ENCODE data around the gene PNPLA6.
"Not testable (repeated sequence)": the region's sequence is repeated elsewhere in the genome, so short reads cannot be mapped to it uniquely, and the experiment has no call there.

PNPLA6 gene

DNA sequence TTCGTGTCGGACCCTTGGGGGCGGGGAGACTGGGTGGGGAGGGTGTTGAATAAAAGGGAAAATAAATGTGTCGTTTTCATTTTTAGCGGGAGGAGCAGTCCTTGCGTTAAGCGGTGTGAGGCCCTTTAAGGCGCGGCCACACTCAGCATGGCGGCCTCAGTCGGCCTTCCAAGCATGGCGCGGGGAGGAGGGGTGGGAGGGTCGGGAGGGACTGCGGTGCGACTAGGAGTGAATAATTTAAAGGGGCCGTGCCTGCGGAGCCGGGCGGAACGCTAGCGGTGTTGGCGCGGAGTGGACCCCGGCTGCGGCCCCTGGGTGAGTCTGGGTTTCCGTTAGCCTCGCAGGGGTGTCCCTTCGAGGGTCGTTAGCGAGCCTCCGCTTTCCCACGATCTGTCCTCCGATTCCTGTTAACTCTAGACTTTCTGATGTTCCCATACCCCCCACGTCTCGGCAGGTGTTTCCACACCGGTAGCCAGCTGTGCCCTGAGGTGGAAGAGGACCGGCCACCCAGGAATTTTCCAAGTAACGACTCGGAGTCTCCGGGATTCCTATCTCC, 1.5 kb upstream of the PNPLA6 start:
- peak; percentile 76 for DNase-seq

DNA sequence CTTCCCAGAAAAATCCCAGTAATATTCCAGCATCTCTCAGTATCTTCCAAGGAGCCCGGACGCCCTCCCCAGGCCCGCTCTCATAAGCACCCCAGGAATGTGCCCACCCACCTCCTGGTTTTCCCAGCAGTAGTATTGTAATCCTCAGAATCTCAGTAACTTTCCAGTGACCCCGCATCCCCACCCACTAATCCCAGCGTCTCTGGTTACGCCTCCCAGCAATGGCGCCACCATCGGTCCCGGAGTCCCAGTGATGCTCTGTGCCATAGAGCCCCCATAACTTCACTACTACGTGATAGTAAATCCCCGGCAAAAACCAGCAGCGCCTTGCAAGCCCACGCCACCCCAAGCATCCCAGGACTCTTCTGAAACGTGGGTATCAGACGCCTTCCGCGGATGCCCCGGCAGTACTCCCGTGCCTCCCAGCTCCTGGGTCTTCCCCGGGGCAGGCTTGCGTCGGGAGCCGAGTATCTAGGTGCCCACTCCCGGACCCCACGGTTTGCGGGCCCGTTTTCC, 928 bp upstream of the PNPLA6 start:
- DNase-seq: peak; percentile 85

DNA sequence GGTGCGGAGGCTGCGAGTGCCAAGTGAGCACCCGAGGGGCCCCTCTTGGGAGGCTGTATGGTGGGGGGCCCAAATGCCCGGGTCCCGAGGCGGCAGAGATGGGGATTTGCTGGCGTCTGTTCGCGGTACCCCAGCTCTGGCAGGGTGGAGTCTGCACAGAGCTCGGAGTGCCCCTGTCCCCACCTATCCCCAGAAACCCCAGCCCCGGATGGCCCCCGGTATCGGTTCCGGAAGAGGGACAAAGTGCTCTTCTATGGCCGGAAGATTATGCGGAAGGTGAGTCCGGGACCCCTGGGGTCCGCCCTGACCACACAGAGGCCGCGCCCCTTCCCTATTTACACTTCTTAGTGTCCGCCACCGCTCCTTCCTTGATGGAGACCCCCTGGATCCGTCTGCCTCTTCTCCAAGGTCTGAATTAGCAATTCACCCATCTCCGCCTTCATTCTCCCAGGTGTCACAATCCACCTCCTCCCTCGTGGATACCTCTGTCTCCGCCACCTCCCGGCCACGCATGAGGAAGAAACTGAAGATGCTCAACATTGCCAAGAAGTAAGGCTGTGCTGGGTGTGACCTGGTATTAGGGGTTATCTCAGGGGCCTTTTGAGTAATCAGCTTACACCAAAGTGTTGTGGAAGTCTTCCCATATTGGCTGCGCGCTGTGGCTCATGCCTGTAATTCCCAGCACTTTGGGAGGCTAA, 630 bp downstream of the PNPLA6 start:
- DNase-seq: no peak

DNA sequence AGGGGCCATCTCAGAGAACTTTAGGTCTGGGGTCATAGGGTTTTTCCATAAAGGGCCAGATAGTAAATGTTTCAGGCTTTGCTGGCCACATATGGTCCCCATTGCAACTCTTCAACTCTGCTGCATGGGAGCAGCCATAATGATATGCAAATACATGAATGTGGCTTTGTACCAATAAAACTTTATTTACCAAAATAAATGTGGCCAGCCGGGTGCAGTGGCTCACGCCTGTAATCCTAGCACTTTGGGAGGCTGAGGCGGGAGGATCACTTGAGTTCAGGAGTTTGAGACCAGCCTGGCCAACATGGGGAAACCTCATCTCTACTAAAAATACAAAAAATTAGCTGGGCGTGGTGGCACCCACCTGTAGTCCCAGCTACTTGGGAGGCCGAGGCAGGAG, 3.5 kb downstream of the PNPLA6 start:
- DNase-seq: not testable (repeated sequence)

DNA sequence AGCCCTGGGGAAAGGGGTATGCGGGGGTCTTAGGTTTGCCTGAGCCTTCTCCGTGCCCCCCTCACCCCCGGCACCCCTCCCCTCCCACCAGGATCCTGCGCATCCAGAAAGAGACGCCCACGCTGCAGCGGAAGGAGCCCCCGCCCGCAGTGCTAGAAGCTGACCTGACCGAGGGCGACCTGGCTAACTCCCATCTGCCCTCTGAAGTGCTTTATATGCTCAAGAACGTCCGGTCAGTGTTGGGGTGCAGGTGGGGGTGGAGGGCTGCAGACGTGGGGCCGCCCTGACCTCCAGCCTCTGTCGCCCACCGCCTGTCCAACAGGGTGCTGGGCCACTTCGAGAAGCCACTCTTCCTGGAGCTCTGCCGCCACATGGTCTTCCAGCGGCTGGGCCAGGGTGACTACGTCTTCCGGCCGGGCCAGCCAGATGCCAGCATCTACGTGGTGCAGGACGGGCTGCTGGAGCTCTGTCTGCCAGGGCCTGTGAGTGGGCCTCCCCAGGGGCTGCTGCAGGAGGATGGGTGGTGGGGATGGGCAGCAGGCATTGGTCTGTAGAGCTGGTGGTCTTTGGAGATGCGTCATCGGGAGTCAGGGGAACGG, 4.4 kb downstream of the PNPLA6 start:
- no peak for DNase-seq

DNA sequence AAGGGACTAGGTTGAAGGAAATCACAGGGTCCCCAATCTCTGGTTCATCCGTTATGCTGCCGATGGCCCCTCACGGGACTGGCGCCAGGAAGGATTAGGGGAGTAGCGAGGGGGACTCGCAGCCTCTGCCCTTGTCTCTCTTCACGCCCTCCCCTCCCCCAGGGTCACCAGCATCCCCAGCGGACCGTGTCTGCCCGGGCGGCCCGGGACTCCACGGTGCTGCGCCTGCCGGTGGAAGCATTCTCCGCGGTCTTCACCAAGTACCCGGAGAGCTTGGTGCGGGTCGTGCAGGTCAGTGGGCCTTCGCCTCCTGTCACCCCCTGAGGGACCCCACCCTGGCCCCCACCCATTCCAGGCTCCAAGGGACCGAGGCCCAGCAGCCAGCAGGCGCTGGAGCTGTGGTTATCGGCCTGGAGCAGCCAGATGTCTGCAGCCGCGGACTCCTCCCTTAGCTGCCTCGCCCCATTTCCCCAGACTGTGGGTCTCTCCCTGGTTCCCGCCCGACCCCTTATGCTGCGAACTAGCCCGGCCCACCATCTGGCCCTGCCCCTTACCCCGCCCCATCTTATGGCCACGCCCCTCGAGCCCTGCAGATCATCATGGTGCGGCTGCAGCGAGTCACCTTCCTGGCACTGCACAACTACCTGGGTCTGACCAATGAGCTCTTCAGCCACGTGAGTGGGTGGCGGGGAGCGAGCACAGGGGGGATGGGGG, 5.4 kb downstream of the PNPLA6 start:
- DNase-seq: peak; percentile 11

DNA sequence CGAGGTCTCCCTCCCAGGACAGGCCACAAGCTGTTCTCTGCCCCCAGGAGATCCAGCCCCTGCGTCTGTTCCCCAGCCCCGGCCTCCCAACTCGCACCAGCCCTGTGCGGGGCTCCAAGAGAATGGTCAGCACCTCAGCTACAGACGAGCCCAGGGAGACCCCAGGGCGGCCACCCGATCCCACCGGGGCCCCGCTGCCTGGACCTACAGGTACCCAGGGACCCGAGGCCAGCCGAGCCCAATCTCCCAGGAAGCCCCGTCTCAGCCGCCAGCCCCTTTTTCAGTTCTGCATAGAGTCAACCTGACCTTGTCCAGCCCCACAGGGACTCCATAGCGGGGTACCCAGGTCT, 5.9 kb downstream of the PNPLA6 start:
- DNase-seq: no peak

DNA sequence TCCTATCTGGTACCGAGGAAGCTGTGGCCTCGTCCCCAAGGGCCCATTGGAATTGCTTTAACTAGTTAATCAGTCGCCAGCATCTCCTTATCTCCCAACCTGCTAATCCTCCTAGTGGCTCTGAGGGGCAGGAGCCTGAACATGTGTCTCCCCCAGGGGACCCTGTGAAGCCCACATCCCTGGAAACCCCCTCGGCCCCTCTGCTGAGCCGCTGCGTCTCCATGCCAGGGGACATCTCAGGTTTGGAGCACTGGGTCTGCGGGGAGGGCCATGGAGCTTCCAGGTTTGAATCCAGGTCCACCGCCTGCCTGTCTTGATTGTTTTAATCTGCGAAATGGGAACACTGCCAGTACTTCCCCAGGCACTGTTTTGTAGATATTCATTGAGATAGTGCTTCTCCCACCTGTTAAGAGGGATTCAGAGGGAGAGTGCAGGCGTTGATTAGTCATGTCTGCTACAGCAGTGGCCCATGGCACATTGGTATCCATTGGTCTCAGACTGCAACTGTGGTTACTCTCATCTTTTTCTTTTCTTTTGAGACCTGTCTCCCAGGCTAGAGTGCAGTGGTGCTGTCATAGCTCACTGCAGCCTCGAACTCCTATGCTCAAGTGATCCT, 6.4 kb downstream of the PNPLA6 start:
- no peak for DNase-seq

DNA sequence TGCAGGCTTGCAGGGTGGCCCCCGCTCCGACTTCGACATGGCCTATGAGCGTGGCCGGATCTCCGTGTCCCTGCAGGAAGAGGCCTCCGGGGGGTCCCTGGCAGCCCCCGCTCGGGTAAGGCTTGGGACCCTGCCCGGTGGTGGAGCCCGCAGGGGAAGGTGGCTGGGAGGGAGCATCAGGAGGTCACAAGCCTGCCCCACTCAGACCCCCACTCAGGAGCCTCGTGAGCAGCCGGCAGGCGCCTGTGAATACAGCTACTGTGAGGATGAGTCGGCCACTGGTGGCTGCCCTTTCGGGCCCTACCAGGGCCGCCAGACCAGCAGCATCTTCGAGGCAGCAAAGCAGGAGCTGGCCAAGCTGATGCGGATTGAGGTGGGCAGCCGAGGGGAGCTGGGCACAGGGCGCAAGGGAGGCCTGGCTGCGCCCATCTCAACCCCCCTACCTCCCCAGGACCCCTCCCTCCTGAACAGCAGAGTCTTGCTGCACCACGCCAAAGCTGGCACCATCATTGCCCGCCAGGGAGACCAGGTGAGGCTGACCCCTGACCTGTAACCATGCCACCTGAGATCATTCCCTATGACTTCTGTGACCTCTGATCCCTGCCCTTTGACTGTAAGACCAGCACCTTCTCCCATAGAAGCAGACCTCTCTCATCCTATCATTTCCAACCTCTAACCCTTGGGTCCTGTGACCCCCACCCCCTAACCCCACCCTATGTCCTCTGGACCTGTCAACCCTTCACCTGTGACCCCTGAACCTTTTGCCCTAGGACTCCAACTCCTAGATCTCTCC, 7.2 kb downstream of the PNPLA6 start:
- DNase-seq: no peak

DNA sequence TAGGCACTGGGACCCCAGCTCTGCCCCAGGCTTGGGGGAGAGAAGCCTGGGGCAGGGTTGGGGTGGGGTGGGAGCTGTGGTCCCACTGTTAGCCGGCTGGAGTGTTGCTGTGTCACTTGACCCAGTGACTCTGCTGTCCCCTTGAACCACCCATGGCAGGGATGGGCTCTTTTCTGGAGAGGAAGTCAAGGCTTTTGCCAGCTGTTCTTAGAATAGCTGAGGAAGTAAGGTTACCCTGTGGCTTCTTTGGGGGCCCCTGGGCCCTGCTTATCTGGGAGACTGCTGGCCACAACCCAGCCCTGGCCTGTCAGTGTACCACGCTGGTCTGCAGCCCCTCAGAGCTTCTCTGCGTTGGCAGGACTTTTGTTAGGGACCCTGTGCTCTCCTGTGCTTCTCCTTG, 9.1 kb downstream of the PNPLA6 start:
- DNase-seq: no peak

DNA sequence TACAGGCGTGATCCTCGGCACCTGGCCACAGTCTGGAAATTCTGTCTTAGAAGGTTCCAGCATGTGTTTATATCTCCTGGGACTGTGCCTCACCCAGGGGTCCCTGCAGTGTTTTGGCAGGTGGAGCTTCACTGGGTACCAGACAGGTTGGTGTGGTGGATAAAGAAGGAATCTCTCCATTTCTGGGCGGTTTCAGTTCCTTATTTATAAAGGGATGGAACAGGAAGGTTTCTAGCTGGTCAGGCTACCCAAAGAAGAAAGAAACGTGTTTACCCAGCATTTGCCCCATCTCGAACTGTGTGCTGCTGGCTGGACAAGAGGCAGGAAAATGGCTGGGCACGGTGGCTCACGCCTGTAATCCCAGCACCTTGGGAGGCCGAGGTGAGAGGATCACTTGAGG, 9.8 kb downstream of the PNPLA6 start:
- DNase-seq: no peak

DNA sequence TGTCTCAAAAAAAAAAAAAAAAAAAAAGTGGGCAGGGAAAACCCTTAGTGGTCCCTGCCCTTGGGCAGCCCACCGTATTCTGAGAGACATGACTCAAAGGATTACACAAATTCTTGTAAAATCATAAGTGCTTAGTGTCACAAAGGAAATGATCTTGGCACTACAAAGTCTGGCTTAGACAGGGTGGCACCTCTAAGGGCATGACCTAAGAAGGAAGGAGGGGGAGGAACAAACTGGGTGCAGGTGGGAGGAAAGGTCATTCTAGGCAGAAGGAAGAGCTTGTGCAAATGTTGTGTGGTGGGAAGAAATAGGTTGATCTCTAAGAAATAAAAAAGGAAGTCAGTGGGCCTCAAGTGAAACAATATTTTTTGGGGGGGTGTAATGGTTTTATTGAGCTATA, 10.4 kb downstream of the PNPLA6 start:
- no peak for DNase-seq

DNA sequence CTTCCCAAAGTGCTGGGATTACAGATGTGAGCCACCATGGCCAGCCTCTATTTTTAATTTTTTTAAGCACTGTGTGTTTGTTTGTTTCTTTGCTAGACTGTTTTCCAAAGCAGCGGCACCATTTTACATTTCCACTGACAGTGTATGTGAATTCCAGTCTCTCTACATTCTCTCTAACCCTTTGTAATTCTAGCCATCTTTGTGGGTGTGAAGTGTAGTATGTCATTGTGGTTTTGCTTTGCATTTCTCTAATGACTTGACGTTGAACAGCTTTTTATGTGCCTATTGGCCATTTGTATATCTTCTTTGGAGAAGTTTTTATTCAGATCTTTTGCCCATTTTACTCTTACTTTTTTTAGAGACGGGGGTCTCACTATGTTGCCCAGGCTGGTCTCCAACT, 11.6 kb downstream of the PNPLA6 start:
- DNase-seq: no peak

DNA sequence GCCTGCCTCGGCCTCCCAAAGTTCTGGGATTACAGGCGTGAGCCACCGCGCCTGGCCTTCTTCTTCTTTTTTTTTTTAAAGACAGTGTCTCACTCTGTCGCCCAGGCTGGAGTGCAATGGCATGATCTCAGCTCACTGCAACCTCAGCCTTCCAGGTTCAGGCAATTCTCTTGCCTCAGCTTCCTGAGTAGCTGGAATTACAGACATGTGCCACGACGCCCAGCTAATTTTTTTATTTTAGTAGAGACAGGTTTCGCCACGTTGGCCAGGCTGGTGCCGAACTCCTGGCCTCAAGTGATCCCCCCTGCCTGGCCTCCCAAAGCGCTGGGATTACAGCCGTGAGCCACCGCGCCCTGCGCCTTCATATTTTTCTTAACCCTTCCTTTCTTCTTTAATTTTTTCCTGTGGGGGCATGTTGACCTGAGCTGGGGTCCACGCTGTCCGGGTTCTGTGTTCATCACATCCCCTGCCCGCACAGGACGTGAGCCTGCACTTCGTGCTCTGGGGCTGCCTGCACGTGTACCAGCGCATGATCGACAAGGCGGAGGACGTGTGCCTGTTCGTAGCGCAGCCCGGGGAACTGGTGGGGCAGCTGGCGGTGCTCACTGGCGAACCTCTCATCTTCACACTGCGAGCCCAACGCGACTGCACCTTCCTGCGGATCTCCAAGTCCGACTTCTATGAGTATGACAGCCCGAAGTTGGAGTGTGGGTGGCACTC, 14.1 kb downstream of the PNPLA6 start:
- no peak for DNase-seq

DNA sequence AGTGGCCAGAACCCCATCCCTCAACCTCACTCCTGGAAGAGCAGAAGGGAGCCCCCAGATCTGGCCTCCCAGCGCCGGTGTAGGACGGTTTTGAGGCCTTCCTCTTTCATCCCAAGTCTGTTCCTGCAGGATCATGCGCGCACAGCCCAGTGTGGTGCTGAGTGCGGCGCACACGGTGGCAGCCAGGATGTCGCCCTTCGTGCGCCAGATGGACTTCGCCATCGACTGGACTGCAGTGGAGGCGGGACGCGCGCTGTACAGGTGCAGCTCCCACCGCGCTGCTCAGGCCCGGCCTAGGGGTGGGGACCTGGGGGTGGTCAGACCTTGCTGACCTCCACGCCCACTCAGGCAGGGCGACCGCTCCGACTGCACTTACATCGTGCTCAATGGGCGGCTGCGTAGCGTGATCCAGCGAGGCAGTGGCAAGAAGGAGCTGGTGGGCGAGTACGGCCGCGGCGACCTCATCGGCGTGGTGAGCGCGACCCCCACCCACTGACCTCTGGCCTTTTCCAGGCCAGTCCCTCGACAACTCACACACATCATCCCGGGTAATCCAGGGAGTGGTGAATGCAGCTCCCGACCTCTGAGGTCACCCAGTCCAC, 14.8 kb downstream of the PNPLA6 start:
- DNase-seq: no peak

DNA sequence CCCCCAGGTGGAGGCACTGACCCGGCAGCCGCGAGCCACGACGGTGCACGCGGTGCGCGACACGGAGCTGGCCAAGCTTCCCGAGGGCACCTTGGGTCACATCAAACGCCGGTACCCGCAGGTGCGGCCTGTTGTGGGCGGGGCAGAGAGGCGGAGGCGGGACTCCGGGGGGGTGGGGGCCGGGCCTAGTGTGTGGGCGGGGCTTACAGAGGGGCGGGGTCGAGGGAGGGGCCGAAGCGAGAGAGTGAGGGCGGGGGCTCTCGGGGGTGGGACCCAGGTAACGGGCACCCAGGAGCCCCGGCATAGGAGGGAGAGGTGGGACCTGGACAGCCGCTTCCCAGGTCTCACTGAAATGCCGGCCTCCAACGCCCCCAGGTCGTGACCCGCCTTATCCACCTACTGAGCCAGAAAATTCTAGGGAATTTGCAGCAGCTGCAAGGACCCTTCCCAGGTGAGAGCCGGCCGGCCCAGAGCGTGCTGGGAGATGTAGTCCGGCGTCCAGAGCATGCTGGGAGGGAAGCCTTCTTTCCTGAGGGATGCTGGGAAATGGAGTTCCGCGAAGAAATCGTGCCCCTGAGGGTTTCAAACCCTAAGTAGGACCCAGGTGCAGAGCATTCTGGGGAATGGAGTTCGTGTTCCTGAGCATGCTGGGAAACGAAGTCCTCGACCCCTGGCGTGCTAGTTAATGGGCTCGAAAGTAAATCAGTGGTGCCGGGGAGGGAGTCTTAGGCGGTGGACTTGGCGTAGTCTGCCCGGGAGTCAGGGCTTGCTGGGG, 15.7 kb downstream of the PNPLA6 start:
- DNase-seq: no peak

DNA sequence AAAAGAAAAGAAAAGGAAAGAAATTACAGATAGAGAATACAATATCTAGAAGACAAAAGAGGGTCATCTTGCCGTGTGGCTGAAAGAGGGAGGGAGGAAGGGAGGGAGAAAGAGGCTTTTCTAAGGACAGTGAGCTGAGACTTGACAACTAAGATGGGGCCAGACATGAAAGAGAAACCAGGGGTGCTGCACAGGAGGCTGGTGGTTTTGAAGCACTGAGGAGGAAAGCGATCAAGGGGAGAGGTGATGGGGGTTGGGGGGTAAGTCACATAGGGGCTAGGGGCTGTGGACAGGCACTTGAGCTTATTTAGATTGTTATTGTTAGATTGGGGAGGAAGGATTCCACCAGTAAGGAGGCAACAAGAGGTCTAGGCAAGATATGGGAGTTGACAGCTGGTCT, 17.3 kb downstream of the PNPLA6 start:
- no peak for DNase-seq

DNA sequence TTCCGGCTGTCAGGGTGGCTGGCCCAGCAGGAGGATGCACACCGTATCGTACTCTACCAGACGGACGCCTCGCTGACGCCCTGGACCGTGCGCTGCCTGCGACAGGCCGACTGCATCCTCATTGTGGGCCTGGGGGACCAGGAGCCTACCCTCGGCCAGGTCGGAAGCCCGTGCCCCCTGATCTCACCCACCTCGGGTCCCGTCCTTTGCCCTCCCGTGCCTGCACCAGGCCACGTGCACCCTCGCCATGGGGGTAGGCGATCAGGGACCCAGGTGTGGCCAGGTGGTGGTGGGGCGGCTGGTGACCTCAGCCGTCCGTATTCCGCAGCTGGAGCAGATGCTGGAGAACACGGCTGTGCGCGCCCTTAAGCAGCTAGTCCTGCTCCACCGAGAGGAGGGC, 19.0 kb downstream of the PNPLA6 start:
- DNase-seq: no peak

DNA sequence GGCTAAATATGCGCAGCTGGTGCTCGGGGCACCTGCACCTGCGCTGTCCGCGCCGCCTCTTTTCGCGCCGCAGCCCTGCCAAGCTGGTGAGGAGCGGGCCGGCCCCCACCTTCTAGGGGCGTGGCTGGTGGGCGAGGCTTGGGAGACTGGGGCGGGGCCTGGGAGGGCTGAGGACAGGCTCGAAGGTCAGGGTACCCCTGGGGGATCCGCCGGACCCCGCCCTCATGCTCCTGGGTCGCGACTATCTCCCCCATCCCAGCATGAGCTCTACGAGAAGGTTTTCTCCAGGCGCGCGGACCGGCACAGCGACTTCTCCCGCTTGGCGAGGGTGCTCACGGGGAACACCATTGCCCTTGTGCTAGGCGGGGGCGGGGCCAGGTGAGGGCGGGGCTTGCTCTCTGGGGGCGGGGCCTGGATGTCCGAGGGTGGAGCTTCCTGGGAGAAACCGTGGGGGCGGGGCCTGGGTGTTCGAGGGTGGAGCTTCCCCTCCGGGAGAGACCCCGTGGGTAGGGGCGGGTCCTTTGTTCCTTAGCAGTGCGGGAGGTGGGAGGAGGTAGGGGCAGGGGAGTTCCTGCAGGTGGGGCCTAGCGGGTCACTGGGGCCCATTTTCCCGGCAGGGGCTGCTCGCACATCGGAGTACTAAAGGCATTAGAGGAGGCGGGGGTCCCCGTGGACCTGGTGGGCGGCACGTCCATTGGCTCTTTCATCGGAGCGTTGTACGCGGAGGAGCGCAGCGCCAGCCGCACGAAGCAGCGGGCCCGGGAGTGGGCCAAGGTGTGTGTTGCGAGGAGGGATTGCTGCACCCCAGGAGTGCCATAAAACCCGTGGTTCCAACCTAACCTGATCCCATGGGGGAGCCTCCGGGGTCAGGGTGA, 19.7 kb downstream of the PNPLA6 start:
- DNase-seq: no peak
